CD14-positive monocyte (primary cell): ENCODE data around the gene ZFP36L1. TPM values are rescaled to one million over a fixed set of nuclear protein-coding genes. Genes with fewer than 3 reads are reported as not detected.
A peak's percentile ranks its signal among the peaks of the same experiment; 100 is the strongest.

Source experiments
- DNase-seq, 3 donors: peaks; one replicate each; pipeline ENCODE4 v3.0.0-alpha.2; 2011 to 2022
- H2AFZ ChIP-seq: 2 replicates; pipeline ENCODE4 v1.6.0; 2012; ENCODE audit warnings: mild to moderate bottlenecking, low read depth, low read length, inconsistent platforms; ENCODE audit not compliant: insufficient read depth, poor library complexity, severe bottlenecking
- H3K27ac ChIP-seq, 2 donors: 1 replicate in 1 of 2; 2 replicates in 1 of 2; pipeline ENCODE4 v1.5.1; 2012 to 2013; ENCODE audit warnings: low read length in 2 of 2, control low read depth in 1 of 2, inconsistent platforms in 1 of 2, low read depth in 1 of 2, mild to moderate bottlenecking in 1 of 2
- H3K27me3 ChIP-seq, 2 donors: one replicate each; pipeline versions ENCODE4 v1.6.0 to v1.6.1; 2011 to 2013; ENCODE audit warnings: low read length in 2 of 2; ENCODE audit not compliant: control insufficient read depth in 2 of 2, insufficient read depth in 2 of 2
- H3K36me3 ChIP-seq, 2 donors: replicated peaks in 1 of 2; 1 replicate in 1 of 2; 2 replicates in 1 of 2; pipeline versions ENCODE4 v1.5.1 to v1.6.1; 2012 to 2013; ENCODE audit warnings: low read length in 2 of 2, control low read depth in 1 of 2, inconsistent platforms in 1 of 2, mild to moderate bottlenecking in 1 of 2; ENCODE audit not compliant: insufficient read depth in 2 of 2, control insufficient read depth in 1 of 2
- H3K4me1 ChIP-seq, 2 donors: 1 replicate in 1 of 2; 2 replicates in 1 of 2; pipeline versions ENCODE4 v1.5.1 to v1.6.1; 2012 to 2013; ENCODE audit warnings: low read length in 2 of 2, control low read depth in 1 of 2, inconsistent platforms in 1 of 2, mild to moderate bottlenecking in 1 of 2, moderate library complexity in 1 of 2; ENCODE audit not compliant: insufficient read depth in 2 of 2, control insufficient read depth in 1 of 2
- H3K4me2 ChIP-seq: replicated peaks from 2 replicates; pipeline ENCODE3; 2012; ENCODE audit warnings: low read length, moderate library complexity, mild to moderate bottlenecking; ENCODE audit not compliant: poor library complexity, severe bottlenecking; ENCODE audit errors: extremely low read depth
- H3K4me3 ChIP-seq, 3 experiments: fragments of 200-600 bp in 1 of 3; sonication (generic) in 1 of 3; replicated peaks in 1 of 3; 1 replicate in 2 of 3; 2 replicates in 1 of 3; pipeline ENCODE4 v1.5.1; 2011 to 2013; ENCODE audit warnings: low read length in 3 of 3, mild to moderate bottlenecking in 3 of 3, control low read depth in 2 of 3, low read depth in 2 of 3, inconsistent platforms in 1 of 3, moderate library complexity in 1 of 3
- H3K79me2 ChIP-seq: 2 replicates; pipeline ENCODE4 v1.6.0; 2012; ENCODE audit warnings: mild to moderate bottlenecking, control low read depth, inconsistent platforms, low read length, moderate library complexity; ENCODE audit not compliant: insufficient read depth
- H3K9ac ChIP-seq: 2 replicates; pipeline ENCODE4 v1.6.0; 2017; ENCODE audit warnings: low read length, mild to moderate bottlenecking; ENCODE audit not compliant: insufficient read depth, poor library complexity, severe bottlenecking
- H3K9me3 ChIP-seq, 2 donors: replicated peaks in 1 of 2; 1 replicate in 1 of 2; 2 replicates in 1 of 2; pipeline versions ENCODE4 v1.5.1 to v1.6.1; 2012 to 2013; ENCODE audit warnings: low read length in 2 of 2, control low read depth in 1 of 2; ENCODE audit not compliant: control insufficient read depth in 1 of 2, insufficient read depth in 1 of 2
- H4K20me1 ChIP-seq: 2 replicates; pipeline ENCODE4 v1.6.0; 2012; ENCODE audit warnings: mild to moderate bottlenecking, low read length, control low read depth, moderate library complexity; ENCODE audit not compliant: insufficient read depth
- H3K27ac Mint-ChIP-seq, 7 donors: one replicate each; pipeline ENCODE4 v1.8.0; 2020; ENCODE audit warnings: mild to moderate bottlenecking in 7 of 7, mixed read lengths in 7 of 7, moderate library complexity in 6 of 7, inconsistent platforms in 2 of 7
- H3K27me3 Mint-ChIP-seq, 3 donors: one replicate each; pipeline ENCODE4 v1.8.0; 2021 to 2022; ENCODE audit warnings: low read depth in 3 of 3, mild to moderate bottlenecking in 3 of 3, mixed read lengths in 3 of 3, moderate library complexity in 3 of 3, inconsistent platforms in 1 of 3
- H3K36me3 Mint-ChIP-seq, 2 donors: one replicate each; pipeline ENCODE4 v1.8.0; 2020; ENCODE audit warnings: mixed read lengths in 2 of 2, inconsistent platforms in 1 of 2, mild to moderate bottlenecking in 1 of 2
- H3K4me1 Mint-ChIP-seq: one replicate; pipeline ENCODE4 v1.8.0; 2020; ENCODE audit warnings: mild to moderate bottlenecking, mixed read lengths
- H3K4me3 Mint-ChIP-seq, 2 donors: one replicate each; pipeline ENCODE4 v1.8.0; 2020; ENCODE audit warnings: mild to moderate bottlenecking in 2 of 2, mixed read lengths in 2 of 2, moderate library complexity in 1 of 2
- H3K9me3 Mint-ChIP-seq, 7 donors: one replicate each; pipeline ENCODE4 v1.8.0; 2020 to 2022; ENCODE audit warnings: mixed read lengths in 7 of 7, mild to moderate bottlenecking in 6 of 7, moderate library complexity in 6 of 7, inconsistent platforms in 2 of 7
- CTCF ChIP-seq: fragments of 200-600 bp; IDR thresholded peaks from one replicate; pipeline ENCODE4 v1.8.0; 2022; ENCODE audit warnings: antibody characterized with exemption, mild to moderate bottlenecking
- WGBS: methylation state at CpG from one replicate; pipeline ENCODE4 v1.1.5; 2013; ENCODE audit warnings: missing lambda C conversion rate; ENCODE audit not compliant: insufficient coverage; 5-methylcytosine and 5-hydroxymethylcytosine counted together
- intact Hi-C, 2 donors: fragments of 100-400 bp; cut with micrococcal nuclease; formaldehyde crosslinking; loops; one replicate each; pipeline versions ENCODE4 v1.15.0 to v1.15.1; 2023
- polyA plus RNA-seq, 3 donors: library from polyadenylated mRNA; depleted of rRNA in 1 of 3; unstranded in 2 of 3; stranded (reverse) in 1 of 3; fragments of 300-500 nt in 2 of 3; fragments of >200 nt in 1 of 3; fragmentation: Illumina TruSeq in 2 of 3; gene quantifications; 1 replicate in 2 of 3; 2 replicates in 1 of 3; pipeline ENCODE4 v1.2.3, GENCODE V29; 2012 to 2021

The ZFP36L1 gene
- polyA plus RNA-seq, 3 donors: 151 to 934 (median 185) TPM

- H3K4me3 ChIP-seq: no peak overlapping the region
- H3K4me1 Mint-ChIP-seq: peaks cover 11% of the 10 kb centered on the region
- no peak overlapping the region for H2AFZ ChIP-seq
- no peaks in the 10 kb centered on the region for H3K79me2 ChIP-seq
- H3K9me3 Mint-ChIP-seq: peaks cover 12 to 37% (median 26%) of the 10 kb centered on the region in 7 donors
- no peak for TF ChIP-seq CTCF
- H3K27me3 ChIP-seq: no peaks in the 10 kb centered on the region
- H3K27ac ChIP-seq: no peak overlapping the region
- no peaks in the 10 kb centered on the region for H4K20me1 ChIP-seq
- H3K9me3 ChIP-seq: peaks cover 10 to 14% of the 10 kb centered on the region in 2 donors
- no peak for DNase-seq
- no peak overlapping the region for H3K9ac ChIP-seq
- H3K4me3 Mint-ChIP-seq: no peak overlapping the region
- H3K36me3 ChIP-seq: no peaks in the 10 kb centered on the region
- H3K4me1 ChIP-seq: peaks cover 8 to 13% of the 10 kb centered on the region in 2 donors
- no peak overlapping the region for H3K4me2 ChIP-seq
- H3K36me3 Mint-ChIP-seq: peaks cover 12 to 28% of the 10 kb centered on the region in 2 donors
- peaks cover 0 to 25% (median 10%) of the 10 kb centered on the region in 3 donors for H3K27me3 Mint-ChIP-seq
- intact Hi-C loops: no loop called here
- no peak overlapping the region for H3K27ac Mint-ChIP-seq
These were observed 8.1 kb upstream of the ZFP36L1 start for GRCh38 chr14:68800953-68801352.

- Mint-ChIP-seq H3K27ac (no peak overlapping the region), H3K36me3 (peaks cover 12 to 28% of the 10 kb centered on the region in 2 donors), H3K27me3 (peaks cover 0 to 24% (median 8%) of the 10 kb centered on the region in 3 donors), H3K4me3 (peak overlapping the region in 1 of 2 donors; percentile 49), H3K4me1 (peaks cover 8% of the 10 kb centered on the region), H3K9me3 (peaks cover 12 to 35% (median 26%) of the 10 kb centered on the region in 7 donors)
- Histone ChIP-seq H3K4me2 (no peak overlapping the region), H2AFZ (no peak overlapping the region), H3K4me1 (peaks cover 8 to 16% of the 10 kb centered on the region in 2 donors), H3K9me3 (peaks cover 10 to 14% of the 10 kb centered on the region in 2 donors), H3K9ac (no peak overlapping the region), H3K36me3 (no peaks in the 10 kb centered on the region), H3K4me3 (no peak overlapping the region), H3K79me2 (no peaks in the 10 kb centered on the region), H3K27me3 (no peaks in the 10 kb centered on the region), H3K27ac (no peak overlapping the region), H4K20me1 (no peaks in the 10 kb centered on the region)
- TF ChIP-seq CTCF: no peak
- no CpG with 5 or more reads among the region's 2 CpGs for WGBS
- intact Hi-C loops: no loop called here
- DNase-seq: no peak
These were observed 7.5 kb upstream of the ZFP36L1 start for GRCh38 chr14:68800390-68800789.
